GM23338 (cell line): Measurements from ENCODE around the gene MAP3K8.

Experiments
- CREB1 ChIP-seq: fragments of 250-450 bp; sonication (Bioruptor Pico); IDR thresholded peaks from 2 replicates; pipeline ENCODE4 v1.5.0; 2020; ENCODE audit warnings: low read depth, mild to moderate bottlenecking, moderate library complexity
- ETS1 ChIP-seq: IDR thresholded peaks from 2 replicates; pipeline ENCODE4 v1.6.1; 2016; ENCODE audit warnings: antibody characterized with exemption
- EZH2 ChIP-seq: fragments of 200-600 bp; sonication (generic); IDR thresholded peaks from one replicate; pipeline ENCODE4 v1.8.0; 2017; ENCODE audit warnings: antibody characterized with exemption, mild to moderate bottlenecking, low read depth; ENCODE audit not compliant: unreplicated experiment
- EZH2phosphoT487 ChIP-seq: fragments of 200-600 bp; sonication (generic); IDR thresholded peaks from one replicate; pipeline ENCODE4 v1.8.1; 2018; ENCODE audit warnings: antibody characterized with exemption; ENCODE audit not compliant: unreplicated experiment
- JUNB ChIP-seq: IDR thresholded peaks from one replicate; pipeline ENCODE4 v1.6.1; 2016; ENCODE audit warnings: antibody characterized with exemption; ENCODE audit not compliant: unreplicated experiment
- NANOG ChIP-seq: IDR thresholded peaks from 2 replicates; pipeline ENCODE4 v1.6.1; 2016; ENCODE audit warnings: antibody characterized with exemption, borderline replicate concordance
- POLR2AphosphoS5 ChIP-seq: IDR thresholded peaks from 2 replicates; pipeline ENCODE4 v1.6.1; 2016; ENCODE audit warnings: antibody characterized with exemption, low read depth
- REST ChIP-seq: IDR thresholded peaks from one replicate; pipeline ENCODE4 v1.6.1; 2018; ENCODE audit warnings: antibody characterized with exemption; ENCODE audit not compliant: unreplicated experiment
- STAT1 ChIP-seq: IDR thresholded peaks from one replicate; pipeline ENCODE4 v1.6.1; 2016; ENCODE audit warnings: antibody characterized with exemption; ENCODE audit not compliant: unreplicated experiment
- ZNF114 ChIP-seq: fragments of 250-450 bp; sonication (Bioruptor Pico); IDR thresholded peaks from 2 replicates; pipeline ENCODE4 v1.5.0; 2020; ENCODE audit warnings: mild to moderate bottlenecking, moderate library complexity
- ZNF331 ChIP-seq: fragments of 250-450 bp; sonication (Bioruptor Pico); IDR thresholded peaks from 2 replicates; pipeline ENCODE4 v1.5.0; 2020; ENCODE audit warnings: low read depth, mild to moderate bottlenecking, moderate library complexity
- TF ChIP-seq, protein P1 (sequence below), 2 experiments: fragments of 200-600 bp in 1 of 2; sonication (generic) in 1 of 2; conservative IDR thresholded peaks; 2 replicates each; pipeline versions ENCODE4 v1.5.1 to v1.6.1; 2016 to 2017; ENCODE audit warnings: antibody characterized with exemption in 2 of 2, low read depth in 2 of 2, mild to moderate bottlenecking in 2 of 2, moderate library complexity in 1 of 2

DNA sequence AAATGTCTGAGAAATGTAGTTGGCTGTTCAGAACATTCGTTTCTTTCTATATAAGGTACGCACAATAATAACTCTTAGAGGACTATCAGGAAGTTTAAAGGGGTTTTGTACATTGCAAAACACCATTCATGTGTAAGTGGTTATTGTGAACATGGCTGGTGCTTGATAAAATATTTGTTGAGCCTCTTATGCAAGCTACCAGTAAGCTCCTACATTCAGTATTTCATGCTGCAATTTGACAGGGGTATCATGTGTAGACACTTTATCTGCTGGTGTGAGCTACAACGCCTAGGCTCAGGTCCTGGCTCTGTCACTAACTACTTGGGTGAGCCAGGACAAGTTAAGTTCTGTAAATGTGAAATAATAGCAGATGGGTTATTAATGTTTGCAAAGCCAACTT lies 75.5 kb downstream of the MAP3K8 start:
- TF ChIP-seq, protein P1, sequence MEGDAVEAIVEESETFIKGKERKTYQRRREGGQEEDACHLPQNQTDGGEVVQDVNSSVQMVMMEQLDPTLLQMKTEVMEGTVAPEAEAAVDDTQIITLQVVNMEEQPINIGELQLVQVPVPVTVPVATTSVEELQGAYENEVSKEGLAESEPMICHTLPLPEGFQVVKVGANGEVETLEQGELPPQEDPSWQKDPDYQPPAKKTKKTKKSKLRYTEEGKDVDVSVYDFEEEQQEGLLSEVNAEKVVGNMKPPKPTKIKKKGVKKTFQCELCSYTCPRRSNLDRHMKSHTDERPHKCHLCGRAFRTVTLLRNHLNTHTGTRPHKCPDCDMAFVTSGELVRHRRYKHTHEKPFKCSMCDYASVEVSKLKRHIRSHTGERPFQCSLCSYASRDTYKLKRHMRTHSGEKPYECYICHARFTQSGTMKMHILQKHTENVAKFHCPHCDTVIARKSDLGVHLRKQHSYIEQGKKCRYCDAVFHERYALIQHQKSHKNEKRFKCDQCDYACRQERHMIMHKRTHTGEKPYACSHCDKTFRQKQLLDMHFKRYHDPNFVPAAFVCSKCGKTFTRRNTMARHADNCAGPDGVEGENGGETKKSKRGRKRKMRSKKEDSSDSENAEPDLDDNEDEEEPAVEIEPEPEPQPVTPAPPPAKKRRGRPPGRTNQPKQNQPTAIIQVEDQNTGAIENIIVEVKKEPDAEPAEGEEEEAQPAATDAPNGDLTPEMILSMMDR (conservative IDR thresholded peaks at IDR 0.05; ENCODE audit: low read depth in 2 of 2), result no peak
- no peak for TF ChIP-seq EZH2
- no peak for TF ChIP-seq POLR2AphosphoS5
- no peak for TF ChIP-seq EZH2phosphoT487
- TF ChIP-seq REST, result no peak
- no peak for TF ChIP-seq STAT1
- no peak for TF ChIP-seq ETS1
- TF ChIP-seq CREB1 (CRISPR knock-in tag), result no peak
- TF ChIP-seq JUNB, result no peak
- TF ChIP-seq NANOG, result no peak
- TF ChIP-seq ZNF331 (CRISPR knock-in tag), result no peak
- no peak for TF ChIP-seq ZNF114 (CRISPR knock-in tag)
